Thoracic aorta (tissue), 2 donors: ENCODE results near the gene ABCC8. TPM values are rescaled to one million over a fixed set of nuclear protein-coding genes. Genes with fewer than 3 reads are reported as not detected.

Experiments
- ATAC-seq: fragments of 150-250 bp; one replicate; pipeline ENCODE4 v1.8.0; 2017; ENCODE audit warnings: low read depth; ENCODE audit not compliant: insufficient number of reproducible peaks, low FRiP score
- DNase-seq: peaks from one replicate; pipeline ENCODE4 v3.0.0-alpha.2; 2020; ENCODE audit warnings: low spot score
- H3K27ac ChIP-seq, 2 donors: fragments of 200-600 bp; sonication (generic); 1 replicate in 1 of 2; 2 replicates in 1 of 2; pipeline ENCODE4 v1.5.1; 2016; ENCODE audit warnings: mild to moderate bottlenecking in 2 of 2, moderate library complexity in 2 of 2
- H3K27me3 ChIP-seq: fragments of 200-600 bp; sonication (generic); replicated peaks from 2 replicates; pipeline ENCODE4 v1.6.0; 2016; ENCODE audit warnings: mild to moderate bottlenecking; ENCODE audit not compliant: insufficient read depth
- H3K36me3 ChIP-seq: fragments of 200-600 bp; sonication (generic); one replicate; pipeline ENCODE4 v1.5.1; 2016
- H3K4me1 ChIP-seq, 2 donors: fragments of 200-600 bp; sonication (generic); 1 replicate in 1 of 2; 2 replicates in 1 of 2; pipeline versions ENCODE4 v1.5.1 to v1.6.0; 2016; ENCODE audit warnings: low read depth in 2 of 2, mild to moderate bottlenecking in 1 of 2; ENCODE audit not compliant: control insufficient read depth in 1 of 2
- H3K4me3 ChIP-seq: fragments of 200-600 bp; sonication (generic); 2 replicates; pipeline ENCODE4 v1.5.1; 2016; ENCODE audit warnings: mild to moderate bottlenecking
- H3K9me3 ChIP-seq: fragments of 200-600 bp; sonication (generic); 2 replicates; pipeline ENCODE4 v1.5.1; 2016
- total RNA-seq, 2 donors: library from RNA; depleted of rRNA; stranded (reverse); fragments of >200 nt; gene quantifications; one replicate each; pipeline versions ENCODE4 v1.1.0 to v1.2.3, GENCODE V29; 2016
- TF ChIP-seq, protein P1 (sequence below): fragments of 200-600 bp; sonication (generic); IDR thresholded peaks from one replicate; pipeline ENCODE4 v1.5.1; 2019; ENCODE audit warnings: antibody characterized with exemption

ABCC8 gene
- total RNA-seq, 2 donors from 2014 or later, result 0.42 to 13.9 TPM

DNA sequence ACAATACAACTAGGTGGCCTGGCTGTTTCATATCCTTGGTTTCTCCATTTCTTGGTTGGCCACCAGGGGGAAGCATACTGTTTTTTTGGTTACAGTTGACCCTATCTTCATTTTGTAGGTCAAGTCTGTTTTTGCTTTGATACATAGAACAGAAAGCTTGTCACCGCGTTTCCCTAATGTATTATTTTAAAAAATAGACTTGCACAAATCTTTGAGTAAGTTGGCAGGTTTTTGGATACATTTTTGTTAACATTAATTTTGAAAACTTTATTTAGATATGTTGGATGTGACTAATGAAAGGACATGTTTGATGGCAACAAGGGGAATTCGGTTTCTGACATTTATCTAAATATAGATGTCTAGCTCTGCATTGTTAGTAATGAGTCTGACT, 122.0 kb downstream of the ABCC8 start:
- H3K27ac ChIP-seq, result no peak overlapping the region
- TF ChIP-seq, protein P1, sequence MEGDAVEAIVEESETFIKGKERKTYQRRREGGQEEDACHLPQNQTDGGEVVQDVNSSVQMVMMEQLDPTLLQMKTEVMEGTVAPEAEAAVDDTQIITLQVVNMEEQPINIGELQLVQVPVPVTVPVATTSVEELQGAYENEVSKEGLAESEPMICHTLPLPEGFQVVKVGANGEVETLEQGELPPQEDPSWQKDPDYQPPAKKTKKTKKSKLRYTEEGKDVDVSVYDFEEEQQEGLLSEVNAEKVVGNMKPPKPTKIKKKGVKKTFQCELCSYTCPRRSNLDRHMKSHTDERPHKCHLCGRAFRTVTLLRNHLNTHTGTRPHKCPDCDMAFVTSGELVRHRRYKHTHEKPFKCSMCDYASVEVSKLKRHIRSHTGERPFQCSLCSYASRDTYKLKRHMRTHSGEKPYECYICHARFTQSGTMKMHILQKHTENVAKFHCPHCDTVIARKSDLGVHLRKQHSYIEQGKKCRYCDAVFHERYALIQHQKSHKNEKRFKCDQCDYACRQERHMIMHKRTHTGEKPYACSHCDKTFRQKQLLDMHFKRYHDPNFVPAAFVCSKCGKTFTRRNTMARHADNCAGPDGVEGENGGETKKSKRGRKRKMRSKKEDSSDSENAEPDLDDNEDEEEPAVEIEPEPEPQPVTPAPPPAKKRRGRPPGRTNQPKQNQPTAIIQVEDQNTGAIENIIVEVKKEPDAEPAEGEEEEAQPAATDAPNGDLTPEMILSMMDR, result peak; percentile 50
- no peaks in the 10 kb centered on the region for H3K9me3 ChIP-seq
- H3K4me1 ChIP-seq, result no peaks in the 10 kb centered on the region
- H3K27me3 ChIP-seq, result no peaks in the 10 kb centered on the region
- DNase-seq (peak; percentile 10), ATAC-seq (no peak)
- H3K36me3 ChIP-seq, result no peaks in the 10 kb centered on the region
- peak overlapping the region; percentile 83 for H3K4me3 ChIP-seq

DNA sequence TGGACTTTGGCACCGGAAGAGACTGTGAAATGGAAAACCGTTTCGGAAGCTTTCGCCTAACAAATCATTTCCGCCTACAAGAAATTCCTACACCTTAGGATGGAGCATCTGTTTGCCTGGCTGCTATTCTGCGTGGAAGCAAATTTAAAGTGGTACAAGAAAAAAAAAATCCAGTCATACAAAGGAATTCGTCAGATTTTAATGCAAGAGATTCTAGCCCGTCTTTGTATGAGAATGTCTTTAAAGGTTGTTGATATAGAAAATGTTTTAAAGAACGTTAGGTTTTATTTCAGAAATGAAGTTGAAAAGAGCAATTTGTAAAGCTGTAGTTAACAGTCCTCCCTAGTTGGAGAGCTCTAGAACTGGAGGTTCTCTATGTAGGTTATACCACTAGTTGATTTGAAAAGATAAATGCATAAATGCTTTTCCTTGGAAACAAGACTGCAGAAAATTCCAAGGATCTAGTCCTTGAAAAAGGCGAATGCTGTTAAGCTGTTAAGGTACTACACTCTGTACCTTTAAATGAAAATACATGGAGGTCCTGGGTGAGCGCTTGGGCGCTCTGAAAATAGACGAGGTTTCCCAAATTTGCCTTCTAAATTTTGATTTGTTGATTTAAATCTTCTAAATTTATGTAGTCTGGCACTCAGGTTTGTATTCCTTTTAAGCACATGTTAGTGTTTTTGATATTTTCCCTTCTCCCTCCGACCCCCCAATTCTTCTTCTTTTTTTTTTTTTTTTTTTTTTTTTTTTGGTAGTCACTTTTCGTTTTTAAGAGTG, 122.6 kb downstream of the ABCC8 start:
- no peaks in the 10 kb centered on the region for H3K9me3 ChIP-seq
- ATAC-seq, result no peak
- peak overlapping the region; percentile 61 to 73 for H3K27ac ChIP-seq

DNA sequence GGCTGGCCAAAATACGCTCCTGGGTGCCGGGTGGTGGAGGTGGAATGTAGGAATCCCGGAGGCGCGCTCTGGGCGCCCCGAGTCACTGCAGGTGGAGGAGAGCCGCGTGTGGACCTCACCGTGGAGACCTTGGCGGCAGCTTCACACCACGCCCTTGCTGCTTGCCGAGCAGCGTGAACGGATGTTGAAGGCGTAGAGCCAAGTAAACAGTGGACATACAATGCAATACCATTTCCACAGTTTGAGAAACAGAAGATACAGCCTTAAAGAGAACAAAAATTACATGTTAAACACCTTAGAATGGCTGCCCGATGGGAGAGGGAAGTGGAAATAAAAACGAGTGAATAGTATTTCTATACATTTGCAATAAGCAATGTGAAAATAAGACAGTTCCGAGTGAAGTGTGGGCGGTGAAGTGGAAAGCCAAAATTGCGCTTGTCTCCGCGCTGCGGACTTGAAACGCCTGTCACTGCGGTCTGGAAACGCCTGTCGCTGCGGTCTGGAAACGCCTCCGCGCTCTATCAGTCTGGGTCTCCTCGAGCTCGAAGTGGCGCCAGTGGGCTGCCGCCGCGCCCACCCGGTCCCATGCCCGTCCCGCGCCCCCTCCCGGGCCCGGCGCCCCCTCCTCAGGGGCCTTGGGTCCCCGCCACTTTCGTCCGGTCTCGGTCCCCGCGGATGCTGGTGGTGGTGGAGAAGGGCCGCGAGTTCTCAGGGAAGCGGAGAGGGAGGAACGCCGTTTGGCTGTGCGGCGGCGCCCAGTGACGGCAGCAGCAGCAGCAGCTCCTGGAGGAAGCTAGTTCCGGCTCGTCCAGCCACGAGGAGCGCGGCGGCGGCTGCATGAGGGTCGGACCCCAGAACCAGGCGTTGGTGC, 123.5 kb downstream of the ABCC8 start:
- DNase-seq, result peak; percentile 21
- Histone ChIP-seq H3K36me3 (no peaks in the 10 kb centered on the region), H3K27ac (peak overlapping the region; percentile 61 to 73), H3K4me1 (no peaks in the 10 kb centered on the region), H3K27me3 (no peaks in the 10 kb centered on the region), H3K4me3 (peak overlapping the region; percentile 83), H3K9me3 (no peaks in the 10 kb centered on the region)
- TF ChIP-seq, protein P1, result no peak
- ATAC-seq, result no peak

More for the DNA sequence above, 122.6 kb downstream of the ABCC8 start:
- TF ChIP-seq, protein P1, result no peak
- H3K4me3 ChIP-seq, result peak overlapping the region; percentile 83
- H3K36me3 ChIP-seq, result no peaks in the 10 kb centered on the region
- no peaks in the 10 kb centered on the region for H3K4me1 ChIP-seq
- no peak for DNase-seq
- H3K27me3 ChIP-seq, result no peaks in the 10 kb centered on the region

DNA sequence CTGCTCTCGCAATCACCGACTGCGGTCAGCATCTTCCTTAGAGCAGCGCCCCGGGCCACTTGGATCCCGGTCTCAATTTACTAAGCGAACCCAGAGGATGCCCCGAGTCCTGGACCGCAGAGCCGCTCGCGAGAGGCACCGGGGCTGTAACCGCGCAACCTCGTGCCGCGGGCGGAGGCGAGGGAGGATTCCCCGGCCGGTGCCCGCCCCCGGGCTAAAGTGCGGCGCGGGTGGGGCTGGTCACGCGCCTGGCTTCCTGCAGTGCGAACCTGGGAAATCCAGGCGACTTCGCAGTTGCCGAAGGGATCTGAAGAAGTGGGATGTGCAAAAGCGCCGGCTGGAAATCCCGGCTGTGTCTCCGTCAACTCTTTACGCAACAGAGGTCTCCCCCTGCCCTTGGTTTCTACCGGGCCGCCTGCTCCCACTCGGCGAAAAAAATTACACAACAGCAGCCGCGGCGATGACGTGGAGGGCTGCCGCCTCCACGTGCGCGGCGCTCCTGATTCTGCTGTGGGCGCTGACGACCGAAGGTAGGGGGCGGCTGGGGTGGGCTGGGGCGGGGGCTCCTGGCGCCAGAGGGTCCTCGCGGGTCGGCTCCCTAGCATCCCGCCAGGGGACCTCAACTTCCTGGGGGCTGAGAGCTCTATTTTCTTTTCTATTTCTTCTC, 125.0 kb downstream of the ABCC8 start, which contains the start of gene NCR3LG1:
NCR3LG1 (plus strand) TSS at position 291 of the 667 bp plus-strand sequence; CDS start at position 461, 170 bp downstream.
- TF ChIP-seq, protein P1, result no peak
- Histone ChIP-seq H3K9me3 (no peaks in the 10 kb centered on the region), H3K27me3 (no peaks in the 10 kb centered on the region), H3K36me3 (no peaks in the 10 kb centered on the region), H3K27ac (peak within 1 kb of the TSS; percentile 61 to 73), H3K4me1 (no peaks in the 10 kb centered on the region), H3K4me3 (peak within 1 kb of the TSS; percentile 83)
- DNase-seq (peak; percentile 11), ATAC-seq (no peak)
